Fibroblast of gingiva (primary cell): ENCODE results near the gene BAK1.
"Not testable (repeated sequence)": the region's sequence is repeated elsewhere in the genome, so short reads cannot be mapped to it uniquely, and the experiment has no call there.

Source experiments
- DNase-seq: peaks from one replicate; pipeline ENCODE4 v3.0.0-alpha.2; 2011; ENCODE audit warnings: low read depth

BAK1 gene

GRCh38 chr6:33607784-33608161 is 27.7 kb upstream of the BAK1 start:
- DNase-seq, result peak; percentile 22

DNA sequence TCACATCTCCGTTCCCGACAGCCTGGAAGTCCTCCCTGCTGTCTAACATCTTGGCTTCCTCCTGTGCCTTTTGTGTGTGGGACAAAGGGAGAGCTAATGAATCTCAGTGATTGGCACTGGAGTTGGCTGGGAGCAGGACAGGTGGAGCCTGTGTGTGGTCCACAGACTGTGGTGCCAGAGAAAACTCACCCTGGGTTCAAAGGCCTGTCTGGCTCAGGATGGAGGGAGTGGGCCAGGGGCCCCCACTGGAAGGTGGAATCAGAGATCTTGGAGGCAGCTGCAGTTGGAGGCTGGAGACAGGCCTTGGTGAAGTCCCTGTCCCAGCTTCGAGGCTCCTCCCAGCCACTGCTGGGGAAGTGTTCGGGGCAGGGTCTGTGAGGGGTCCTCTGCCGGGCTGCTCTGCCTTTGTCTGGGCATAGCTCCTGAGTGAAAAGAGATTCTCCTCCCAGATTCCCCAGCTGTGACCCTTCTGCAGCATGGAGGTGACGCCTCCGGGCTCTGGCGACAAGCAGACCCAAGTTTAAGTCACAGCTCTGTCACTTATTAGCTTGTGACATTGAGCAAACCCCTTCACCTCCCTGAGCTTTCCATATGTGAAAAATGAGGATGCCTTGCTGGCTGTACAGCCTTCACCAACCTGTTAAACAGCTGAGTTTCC is 27.2 kb upstream of the BAK1 start:
- no peak for DNase-seq

DNA sequence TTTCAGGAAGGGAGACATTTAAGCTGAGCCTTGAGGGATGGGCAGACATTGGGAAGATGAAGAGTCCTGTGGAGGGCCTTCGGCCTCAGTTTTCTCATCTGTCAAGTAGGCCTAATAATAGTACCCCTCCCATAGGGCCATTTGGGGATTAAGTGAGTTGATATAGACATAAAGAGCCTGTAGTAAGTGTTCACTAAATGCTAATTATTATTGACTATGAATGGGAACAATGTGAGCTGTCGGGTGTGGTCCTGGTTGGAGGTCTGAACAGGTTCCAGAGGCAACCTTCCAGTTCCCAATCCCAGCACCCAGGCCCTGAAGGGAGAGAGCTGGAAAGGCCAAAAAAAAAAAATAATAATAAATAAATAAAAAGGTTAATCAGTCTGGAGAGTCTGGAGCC is 26.6 kb upstream of the BAK1 start:
- DNase-seq, result no peak

DNA sequence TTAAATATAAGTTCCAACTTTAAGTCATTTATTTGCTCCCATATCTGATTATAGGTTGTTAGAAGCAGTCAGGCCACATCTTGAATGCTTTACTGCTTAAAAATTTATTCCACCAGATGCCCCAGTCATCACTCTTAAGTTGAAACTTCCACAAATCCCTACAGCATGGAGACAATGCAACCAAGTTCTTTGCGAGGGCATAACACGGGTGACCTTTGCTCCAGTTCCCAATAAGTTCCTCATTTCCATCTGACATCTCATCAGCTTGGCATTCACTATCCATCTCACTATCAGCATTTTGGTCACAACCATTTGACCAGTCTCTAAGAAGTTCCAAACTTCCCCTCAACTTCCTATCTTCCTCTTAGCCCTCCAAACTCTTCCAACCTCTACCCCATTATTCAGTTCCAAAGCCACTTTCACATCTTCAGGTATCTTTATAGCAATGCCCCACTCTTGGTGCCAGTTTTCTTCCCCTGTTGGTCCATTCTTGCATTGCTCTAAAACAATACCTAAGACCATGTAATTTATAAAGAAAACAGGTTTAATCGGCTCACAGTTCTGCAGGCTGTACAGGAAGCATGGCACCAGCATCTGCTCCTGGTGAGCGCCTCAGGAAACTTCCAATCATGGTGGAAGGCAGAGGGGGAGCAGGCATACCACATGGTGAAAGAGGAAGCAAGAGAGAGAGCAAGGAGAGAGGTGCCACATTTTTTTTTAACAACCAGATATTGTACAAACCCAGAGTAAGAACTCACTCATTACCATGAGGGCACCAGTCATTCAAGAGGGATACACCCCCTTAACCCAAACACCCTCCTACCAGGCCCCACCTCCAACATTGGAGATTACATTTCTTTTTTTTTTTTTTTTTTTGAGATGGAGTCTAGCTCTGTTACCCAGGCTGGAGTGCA is 25.1 kb upstream of the BAK1 start:
- peak; percentile 16 for DNase-seq

DNA sequence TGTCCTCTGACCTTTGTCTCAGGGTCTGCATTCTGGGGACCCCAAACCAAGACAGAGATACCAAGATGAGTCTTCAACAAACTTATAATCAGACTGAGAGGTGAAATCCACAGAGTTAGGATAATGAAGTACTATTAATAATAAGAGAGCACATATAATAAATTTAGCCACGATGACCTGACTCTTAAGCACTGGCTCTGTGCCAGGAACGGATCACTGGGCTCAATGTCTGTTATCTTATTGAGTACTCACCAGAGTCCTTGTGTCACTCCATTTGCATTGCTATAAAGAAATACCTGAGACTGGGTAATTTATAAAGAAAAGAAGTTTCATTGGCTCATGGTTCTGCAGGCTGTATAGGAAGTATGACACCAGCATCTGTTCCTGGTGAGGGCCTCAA is 22.1 kb upstream of the BAK1 start:
- no peak for DNase-seq

DNA sequence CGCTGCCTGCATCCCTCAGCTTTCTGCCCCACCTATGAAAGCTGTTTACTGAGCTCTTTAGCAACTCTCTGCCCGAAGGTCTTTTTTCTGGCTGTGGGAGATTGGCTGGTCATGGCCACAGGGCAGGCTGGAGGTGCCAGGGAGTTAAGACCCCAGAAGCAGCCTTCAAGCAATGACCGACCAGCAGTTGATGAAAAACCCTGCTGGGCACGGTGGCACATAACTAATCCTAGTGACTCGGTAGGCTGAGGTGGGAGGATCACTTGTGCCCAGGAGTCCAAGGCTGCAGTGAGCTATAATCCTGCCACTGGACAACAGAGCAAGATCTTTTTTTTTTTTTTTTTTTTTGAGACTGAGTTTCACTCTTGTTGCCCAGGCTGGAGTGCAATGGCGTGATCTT is 20.7 kb upstream of the BAK1 start:
- DNase-seq, result no peak

- peak; percentile 41 for DNase-seq
These were observed 19.4 kb upstream of the BAK1 start for GRCh38 chr6:33599413-33599938.

DNA sequence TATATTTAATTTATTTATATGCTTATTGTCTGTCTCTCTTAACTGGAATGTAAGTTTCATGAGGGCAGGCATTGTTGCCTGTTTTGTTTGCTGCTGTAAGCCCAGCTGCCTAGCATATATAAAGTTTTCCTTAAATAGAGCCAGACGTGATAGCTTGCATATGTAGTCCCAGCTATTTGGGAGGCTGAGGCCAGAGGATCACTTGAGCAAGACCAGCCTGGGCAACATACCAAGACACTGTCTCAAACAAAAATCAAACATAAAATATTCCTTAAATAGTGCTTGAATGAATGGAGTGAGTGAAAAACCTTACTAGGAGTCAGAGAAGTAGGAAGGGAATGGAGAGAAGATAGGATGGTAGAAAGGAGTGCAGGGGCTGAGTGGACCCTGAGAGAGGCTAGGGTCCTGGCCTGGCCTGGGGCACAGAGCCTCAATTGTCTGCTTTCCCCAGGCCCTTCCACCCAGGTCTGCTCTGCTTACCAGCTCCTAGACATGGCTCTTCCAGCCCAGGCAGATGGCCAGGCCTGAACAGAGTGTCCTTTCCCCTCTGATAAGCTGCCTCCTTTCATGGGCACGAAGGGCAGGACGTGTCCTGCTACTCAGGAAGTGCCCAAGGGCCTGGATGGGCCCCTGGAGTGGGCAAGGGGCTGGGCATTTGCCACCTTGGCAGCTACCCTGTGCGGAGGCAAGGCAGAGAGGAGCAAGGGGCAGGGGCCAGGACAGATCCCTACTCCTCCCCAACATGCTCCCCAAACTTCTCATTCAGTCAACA is 17.7 kb upstream of the BAK1 start:
- peak; percentile 36 for DNase-seq

DNA sequence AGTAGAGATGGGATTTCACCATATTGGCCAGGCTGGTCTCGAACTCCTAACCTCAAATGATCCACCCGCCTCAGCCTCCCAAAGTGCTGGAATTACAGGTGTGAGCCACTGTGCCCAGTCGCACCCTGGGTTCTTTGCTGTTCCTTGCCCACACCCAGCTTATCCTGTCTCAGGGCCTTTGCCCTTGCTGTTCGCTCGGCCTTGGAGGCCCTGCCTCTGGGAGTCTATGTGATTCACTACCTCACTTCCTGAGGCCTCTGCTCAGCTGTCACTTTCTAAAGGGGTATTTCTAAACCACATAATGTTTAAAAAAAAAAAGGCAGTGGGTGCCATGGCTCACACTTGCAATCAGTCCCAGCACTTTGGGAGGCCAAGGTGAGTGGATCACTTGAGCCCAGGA is 16.8 kb upstream of the BAK1 start:
- not testable (repeated sequence) for DNase-seq

DNA sequence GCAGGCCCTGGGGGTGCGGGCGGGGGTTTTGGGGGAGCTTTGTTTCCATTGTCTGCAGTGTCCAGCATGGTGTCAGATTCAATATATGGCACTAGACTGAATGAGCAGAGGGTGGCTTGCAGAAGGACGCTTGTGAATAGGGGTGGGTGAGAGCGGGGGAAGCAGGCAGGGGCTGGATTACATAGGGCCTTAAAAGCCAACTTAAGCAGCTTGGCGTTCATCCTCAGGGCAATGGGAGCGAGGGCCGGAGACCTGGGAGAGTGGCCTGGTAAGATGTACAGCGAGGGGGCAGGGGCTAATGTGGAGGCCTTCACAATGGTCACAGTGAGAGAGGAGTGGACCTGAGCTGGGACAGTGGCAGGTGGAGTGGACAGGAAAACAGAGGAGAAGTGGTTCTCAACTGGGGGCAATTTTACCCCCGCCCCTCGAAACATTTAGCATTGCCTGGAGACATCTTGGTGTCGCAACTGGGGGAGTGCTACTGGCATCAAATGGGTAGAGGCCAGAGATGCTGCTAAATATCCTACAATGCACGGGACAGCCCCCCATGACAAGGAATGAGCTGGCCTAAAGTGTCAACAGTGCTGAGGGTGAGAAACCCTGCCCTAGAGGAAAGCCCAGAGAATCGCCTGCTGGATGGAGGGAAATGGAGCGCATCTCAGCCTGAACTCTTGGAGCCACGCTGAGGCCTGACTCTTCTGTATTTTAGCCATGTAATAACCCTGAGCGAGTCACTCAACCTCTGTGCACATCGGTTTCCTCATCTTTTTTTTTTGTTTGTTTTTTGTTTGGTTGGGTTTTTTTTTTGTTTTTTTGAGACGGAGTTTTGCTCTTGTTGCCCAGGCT is 15.1 kb upstream of the BAK1 start:
- no peak for DNase-seq

DNA sequence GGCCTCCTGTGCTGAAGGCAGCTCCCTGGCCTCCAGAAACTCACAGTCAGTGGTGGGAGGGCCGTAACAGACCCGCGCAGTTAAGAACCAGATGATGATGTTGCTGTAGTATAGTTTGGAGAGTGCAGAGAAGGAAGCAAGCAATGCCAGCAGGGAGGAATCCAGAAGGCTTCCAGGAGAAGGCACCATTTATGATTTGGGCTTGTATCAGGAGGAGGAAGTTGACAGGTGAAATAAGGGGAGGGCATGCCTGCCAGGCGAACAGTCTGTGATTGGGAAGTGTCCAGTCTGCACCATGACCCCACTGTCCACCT is 13.3 kb upstream of the BAK1 start:
- no peak for DNase-seq

DNA sequence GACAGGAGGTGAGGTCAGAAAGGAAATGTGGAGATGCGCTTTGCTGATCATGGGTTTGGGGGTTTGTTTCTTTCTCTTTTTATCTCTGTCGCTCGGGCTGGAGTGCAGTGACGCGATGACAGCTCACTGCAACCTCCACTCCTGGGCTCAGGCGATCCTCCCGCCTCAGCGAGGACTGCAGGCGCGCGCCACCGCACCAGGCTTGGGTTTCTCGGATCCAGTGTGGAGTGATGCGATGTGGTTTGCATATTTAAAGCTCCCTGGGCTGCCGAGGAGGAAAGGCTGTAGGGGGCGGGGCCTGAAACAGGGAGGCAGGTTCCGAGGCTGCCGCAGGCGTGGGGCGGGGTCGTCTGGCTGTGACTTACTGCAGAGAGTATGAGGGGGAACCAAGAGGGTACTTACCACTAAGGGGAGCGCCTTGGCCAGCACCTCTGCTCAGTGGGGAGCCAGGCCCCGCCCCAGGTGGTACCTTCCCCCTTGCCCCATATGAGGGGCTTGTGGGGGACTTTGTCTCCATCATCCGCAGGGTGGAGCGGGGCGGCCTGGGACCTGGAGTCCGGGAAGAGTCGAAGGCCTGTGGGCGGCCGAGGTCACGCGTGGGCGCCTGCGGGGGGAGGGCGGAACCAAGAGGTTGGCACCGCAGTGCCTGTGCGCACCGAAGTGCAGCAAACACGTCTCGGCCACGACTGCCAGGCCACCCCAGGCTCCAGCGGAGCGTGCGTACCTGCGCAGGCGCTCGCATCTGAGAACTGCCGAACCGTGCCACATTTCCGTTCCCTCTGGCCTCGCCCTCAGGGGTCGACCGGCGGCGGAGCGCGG is 12.7 kb upstream of the BAK1 start:
- no peak for DNase-seq

DNA sequence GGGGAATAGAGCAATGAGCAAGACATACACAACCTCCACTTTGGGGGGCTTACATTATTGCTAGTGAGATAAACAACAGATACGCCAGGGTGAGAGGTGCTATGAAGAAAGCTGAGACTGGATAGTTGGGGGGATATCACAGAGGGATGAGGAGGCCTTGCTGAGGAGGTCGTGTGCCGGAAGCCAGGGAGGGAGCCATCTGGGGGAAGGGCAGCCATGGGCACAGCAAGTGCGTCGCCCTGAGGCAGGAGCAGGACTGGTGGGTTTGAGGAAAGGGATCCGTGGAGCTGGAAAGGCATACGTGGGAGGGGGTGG is 12.2 kb upstream of the BAK1 start:
- no peak for DNase-seq

- DNase-seq, result no peak
These were observed 11.5 kb upstream of the BAK1 start for GRCh38 chr6:33591424-33592032.

- DNase-seq, result no peak
These were observed 10.6 kb upstream of the BAK1 start for GRCh38 chr6:33590531-33591198.

GRCh38 chr6:33589731-33590530 is 9.9 kb upstream of the BAK1 start:
- peak; percentile 48 for DNase-seq

DNA sequence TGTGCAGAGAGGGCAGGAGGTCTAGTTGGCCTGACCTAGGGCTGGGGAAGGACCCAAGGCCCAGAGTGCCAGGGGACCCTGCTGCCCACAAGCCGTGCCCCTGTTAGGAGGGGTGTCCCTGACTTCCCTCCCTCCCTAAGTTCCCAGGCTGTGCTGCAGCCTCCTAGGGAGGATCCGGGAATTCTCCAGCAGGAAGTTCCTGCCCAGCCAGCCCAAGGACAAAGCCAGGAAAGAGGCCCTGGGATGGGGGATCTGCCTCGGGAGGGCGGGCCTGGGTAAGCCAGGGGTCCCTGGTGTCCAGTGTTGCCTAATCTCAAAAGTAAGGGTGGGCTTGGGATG is 9.3 kb upstream of the BAK1 start:
- no peak for DNase-seq

- no peak for DNase-seq
These were observed 8.8 kb upstream of the BAK1 start for GRCh38 chr6:33588894-33589293.

DNA sequence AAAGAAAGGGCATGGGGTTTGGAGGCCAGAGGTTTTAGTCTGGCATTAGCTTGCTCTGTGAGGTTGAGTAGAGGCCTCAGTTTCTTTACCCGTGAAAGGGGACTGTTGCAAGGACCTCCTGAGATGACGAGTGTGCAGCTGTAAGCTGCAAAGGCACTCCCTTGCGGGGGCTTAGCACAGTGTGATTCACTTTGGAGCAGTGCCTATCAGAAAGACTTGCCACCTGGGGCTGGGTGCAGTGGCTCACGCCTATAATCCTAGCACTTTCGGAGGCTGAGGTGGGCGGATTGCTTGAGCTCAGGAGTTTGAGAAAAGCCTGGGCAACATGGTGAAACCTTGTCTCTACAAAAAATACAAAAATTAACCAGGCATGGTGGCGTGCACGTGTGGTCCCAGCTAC is 7.5 kb upstream of the BAK1 start:
- no peak for DNase-seq
